ENCODE measurements around the gene SKP2.

DNA sequence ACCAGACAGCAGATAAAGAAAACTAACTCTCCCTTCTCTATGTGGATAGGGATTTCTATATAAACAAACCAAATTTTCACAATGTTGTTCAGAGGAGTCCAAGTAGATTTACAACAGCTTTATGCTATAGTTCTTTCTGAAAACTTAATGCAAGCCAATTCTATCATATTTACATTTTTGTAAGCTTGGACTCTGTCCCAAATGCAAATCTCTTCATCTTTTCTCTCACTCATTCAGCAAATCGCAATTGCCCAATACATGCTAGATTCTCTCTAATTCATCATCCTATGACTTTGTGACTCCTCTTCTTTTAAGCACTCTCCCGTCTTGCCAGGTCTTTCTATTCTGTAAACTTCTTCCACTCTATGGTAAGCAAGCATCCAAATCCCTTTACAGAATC, 46.1 kb upstream of the SKP2 start:
- TF ChIP-seq, protein P1, sequence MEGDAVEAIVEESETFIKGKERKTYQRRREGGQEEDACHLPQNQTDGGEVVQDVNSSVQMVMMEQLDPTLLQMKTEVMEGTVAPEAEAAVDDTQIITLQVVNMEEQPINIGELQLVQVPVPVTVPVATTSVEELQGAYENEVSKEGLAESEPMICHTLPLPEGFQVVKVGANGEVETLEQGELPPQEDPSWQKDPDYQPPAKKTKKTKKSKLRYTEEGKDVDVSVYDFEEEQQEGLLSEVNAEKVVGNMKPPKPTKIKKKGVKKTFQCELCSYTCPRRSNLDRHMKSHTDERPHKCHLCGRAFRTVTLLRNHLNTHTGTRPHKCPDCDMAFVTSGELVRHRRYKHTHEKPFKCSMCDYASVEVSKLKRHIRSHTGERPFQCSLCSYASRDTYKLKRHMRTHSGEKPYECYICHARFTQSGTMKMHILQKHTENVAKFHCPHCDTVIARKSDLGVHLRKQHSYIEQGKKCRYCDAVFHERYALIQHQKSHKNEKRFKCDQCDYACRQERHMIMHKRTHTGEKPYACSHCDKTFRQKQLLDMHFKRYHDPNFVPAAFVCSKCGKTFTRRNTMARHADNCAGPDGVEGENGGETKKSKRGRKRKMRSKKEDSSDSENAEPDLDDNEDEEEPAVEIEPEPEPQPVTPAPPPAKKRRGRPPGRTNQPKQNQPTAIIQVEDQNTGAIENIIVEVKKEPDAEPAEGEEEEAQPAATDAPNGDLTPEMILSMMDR (IDR thresholded peaks at IDR 0.05): no peak
- TF ChIP-seq POLR2A (IDR thresholded peaks at IDR 0.05): no peak
